H1 (cell line): Measurements from ENCODE around the gene TMEM271. TPM values are rescaled to one million over a fixed set of nuclear protein-coding genes. Genes with fewer than 3 reads are reported as not detected.

ENCODE experiments used
- CTCF ChIA-PET: fragments of 300-600 bp; sonication (Branson Sonifier 250); formaldehyde crosslinking; loops from one replicate; lab custom pipeline; 2021; ENCODE audit not compliant: partially characterized antibody; lab: Charles Lee
- POLR2A ChIA-PET: fragments of 300-600 bp; sonication (Branson Sonifier 250); formaldehyde crosslinking; loops from one replicate; lab custom pipeline; 2021; ENCODE audit warnings: inconsistent platforms; ENCODE audit not compliant: partially characterized antibody; lab: Charles Lee
- DNase-seq, 2 experiments: peaks; one replicate each; pipeline versions ENCODE4 v3.0.0 to v3.0.0-alpha.2; 2010 to 2022; ENCODE audit warnings: low spot score in 2 of 2, low read depth in 1 of 2, mixed read lengths in 1 of 2
- FAIRE-seq: peaks from 2 replicates; lab custom pipeline; 2011; peaks lifted over from hg19 to GRCh38; lab: Jason Lieb, UNC
- H2AFZ ChIP-seq: 2 replicates; pipeline ENCODE4 v1.8.1; 2012; ENCODE audit warnings: low read length, inconsistent platforms
- H2AK5ac ChIP-seq: 2 replicates; pipeline ENCODE4 v1.6.1; 2013; ENCODE audit warnings: low read depth, low read length
- H2BK120ac ChIP-seq: replicated peaks from 2 replicates; pipeline ENCODE3; 2013; ENCODE audit warnings: low read depth, low read length, inconsistent platforms
- H2BK12ac ChIP-seq: 2 replicates; pipeline ENCODE4 v1.6.1; 2013; ENCODE audit warnings: low read depth, low read length
- H2BK15ac ChIP-seq: 2 replicates; pipeline ENCODE4 v1.6.1; 2013; ENCODE audit warnings: low read length
- H2BK20ac ChIP-seq: 2 replicates; pipeline ENCODE4 v1.6.1; 2013; ENCODE audit warnings: low read length
- H2BK5ac ChIP-seq: 2 replicates; pipeline ENCODE4 v1.6.1; 2013; ENCODE audit warnings: low read depth, low read length
- H3K14ac ChIP-seq: 2 replicates; pipeline ENCODE4 v1.6.1; 2013; ENCODE audit warnings: inconsistent platforms; ENCODE audit not compliant: insufficient read length
- H3K18ac ChIP-seq: 2 replicates; pipeline ENCODE4 v1.6.1; 2013; ENCODE audit warnings: low read length; ENCODE audit errors: extremely low read depth
- H3K23ac ChIP-seq: 2 replicates; pipeline ENCODE4 v1.6.1; 2013; ENCODE audit warnings: inconsistent platforms; ENCODE audit not compliant: insufficient read length
- H3K23me2 ChIP-seq: 2 replicates; pipeline ENCODE4 v1.6.1; 2013; ENCODE audit warnings: low read depth, low read length
- H3K27ac ChIP-seq: 2 replicates; pipeline ENCODE4 v1.6.1; 2011; ENCODE audit warnings: low read depth, low read length, inconsistent platforms
- H3K27me3 ChIP-seq, 4 experiments: replicated peaks in 1 of 4; 1 replicate in 1 of 4; 2 replicates in 3 of 4; pipeline versions ENCODE4 v1.6.1 to v1.8.1; 2011 to 2013; ENCODE audit warnings: low read length in 3 of 4, mild to moderate bottlenecking in 3 of 4, inconsistent platforms in 2 of 4, mixed read lengths in 2 of 4, moderate library complexity in 1 of 4; ENCODE audit not compliant: control insufficient read depth in 3 of 4, insufficient read depth in 3 of 4; ENCODE audit errors: extremely low read depth in 1 of 4
- H3K36me3 ChIP-seq, 4 experiments: 2 replicates each; pipeline versions ENCODE4 v1.6.1 to v1.8.1; 2011 to 2013; ENCODE audit warnings: mild to moderate bottlenecking in 4 of 4, low read length in 3 of 4, moderate library complexity in 2 of 4, control low read depth in 1 of 4, inconsistent platforms in 1 of 4; ENCODE audit not compliant: insufficient read depth in 4 of 4, control insufficient read depth in 2 of 4
- H3K4ac ChIP-seq: replicated peaks from 2 replicates; pipeline ENCODE3; 2013; ENCODE audit warnings: low read length, low read depth, mixed read lengths, inconsistent platforms; ENCODE audit not compliant: insufficient read length
- H3K4me1 ChIP-seq, 4 experiments: replicated peaks in 1 of 4; 1 replicate in 1 of 4; 2 replicates in 3 of 4; pipeline versions ENCODE4 v1.6.1 to v1.8.1; 2011 to 2013; ENCODE audit warnings: low read length in 3 of 4, inconsistent platforms in 2 of 4, mixed read lengths in 1 of 4; ENCODE audit not compliant: insufficient read depth in 4 of 4, control insufficient read depth in 3 of 4
- H3K4me2 ChIP-seq, 2 experiments: 2 replicates each; pipeline versions ENCODE4 v1.6.1 to v1.8.1; 2011 to 2013; ENCODE audit warnings: low read depth in 2 of 2, low read length in 2 of 2, control low read depth in 1 of 2, inconsistent platforms in 1 of 2, mild to moderate bottlenecking in 1 of 2; ENCODE audit not compliant: insufficient read depth in 1 of 2
- H3K4me3 ChIP-seq, 4 experiments: fragments of 200-600, 300-600 bp in 1 of 4; sonication (generic), shearing (Covaris generic), sonication (Bioruptor Twin) in 1 of 4; 2 replicates each; pipeline versions ENCODE4 v1.5.1 to v1.8.1; 2011 to 2016; ENCODE audit warnings: low read length in 4 of 4, low read depth in 3 of 4, control low read depth in 2 of 4, inconsistent platforms in 2 of 4, mild to moderate bottlenecking in 2 of 4, mixed read lengths in 1 of 4, moderate library complexity in 1 of 4; ENCODE audit not compliant: insufficient read depth in 2 of 4; ENCODE audit errors: extremely low read depth in 1 of 4
- H3K56ac ChIP-seq: replicated peaks from 2 replicates; pipeline ENCODE3; 2013; ENCODE audit warnings: low read depth, mild to moderate bottlenecking, mixed read lengths, low read length, inconsistent platforms; ENCODE audit not compliant: insufficient read length
- H3K79me1 ChIP-seq: 2 replicates; pipeline ENCODE4 v1.6.1; 2013; ENCODE audit warnings: low read depth, low read length, control low read depth
- H3K79me2 ChIP-seq, 2 experiments: 2 replicates each; pipeline versions ENCODE4 v1.6.1 to v1.8.1; 2012 to 2013; ENCODE audit warnings: low read length in 2 of 2, mild to moderate bottlenecking in 2 of 2, inconsistent platforms in 1 of 2; ENCODE audit not compliant: insufficient read depth in 2 of 2, control insufficient read depth in 1 of 2
- H3K9ac ChIP-seq, 4 experiments: replicated peaks in 1 of 4; 1 replicate in 1 of 4; 2 replicates in 3 of 4; pipeline versions ENCODE4 v1.6.1 to v1.8.1; 2011 to 2013; ENCODE audit warnings: low read depth in 3 of 4, low read length in 3 of 4, control low read depth in 2 of 4, mild to moderate bottlenecking in 2 of 4, moderate library complexity in 2 of 4, inconsistent platforms in 1 of 4; ENCODE audit errors: extremely low read depth in 1 of 4
- H3K9me3 ChIP-seq, 2 experiments: 2 replicates each; pipeline versions ENCODE4 v1.6.1 to v1.8.1; 2012 to 2013; ENCODE audit warnings: mild to moderate bottlenecking in 2 of 2, moderate library complexity in 2 of 2, control low read depth in 1 of 2, inconsistent platforms in 1 of 2, low read depth in 1 of 2, low read length in 1 of 2, mixed read lengths in 1 of 2; ENCODE audit not compliant: insufficient read depth in 2 of 2
- H4K20me1 ChIP-seq, 2 experiments: replicated peaks in 1 of 2; 2 replicates each; pipeline versions ENCODE3 to v1.8.1; 2011 to 2013; ENCODE audit warnings: inconsistent platforms in 2 of 2, low read length in 2 of 2, mild to moderate bottlenecking in 1 of 2; ENCODE audit not compliant: insufficient read depth in 2 of 2, control insufficient read depth in 1 of 2
- H4K5ac ChIP-seq: 2 replicates; pipeline ENCODE4 v1.6.1; 2013; ENCODE audit warnings: low read length, low read depth, mixed read lengths, inconsistent platforms; ENCODE audit not compliant: insufficient read length
- H4K8ac ChIP-seq: 2 replicates; pipeline ENCODE4 v1.8.0; 2013; ENCODE audit warnings: mild to moderate bottlenecking, moderate library complexity, low read length, inconsistent platforms; ENCODE audit not compliant: insufficient read depth; ENCODE audit errors: extremely low read depth
- H4K91ac ChIP-seq: replicated peaks from 2 replicates; pipeline ENCODE3; 2013; ENCODE audit warnings: low read length, mixed read lengths, inconsistent platforms; ENCODE audit not compliant: insufficient read length
- NANOG ChIP-seq: IDR thresholded peaks from 2 replicates; pipeline ENCODE4 v1.6.1; 2011; ENCODE audit warnings: low read length, low read depth, mild to moderate bottlenecking, inconsistent platforms; ENCODE audit not compliant: insufficient read depth, poor library complexity, severe bottlenecking
- NRF1 ChIP-seq: IDR thresholded peaks from 2 replicates; pipeline ENCODE4 v1.6.1; 2011; ENCODE audit warnings: mild to moderate bottlenecking, low read depth, low read length, improper control_type of control experiment
- POLR2AphosphoS5 ChIP-seq: IDR thresholded peaks from 2 replicates; pipeline ENCODE4 v1.6.1; 2011; ENCODE audit warnings: low read depth, low read length
- RAD21 ChIP-seq, 2 experiments: IDR thresholded peaks in 1 of 2; conservative IDR thresholded peaks in 1 of 2; 2 replicates each; pipeline ENCODE4 v1.6.1; 2011; ENCODE audit warnings: low read depth in 2 of 2, low read length in 2 of 2, improper control_type of control experiment in 1 of 2, inconsistent platforms in 1 of 2, mild to moderate bottlenecking in 1 of 2, moderate library complexity in 1 of 2
- RBBP5 ChIP-seq: IDR thresholded peaks from 2 replicates; pipeline ENCODE4 v1.7.1; 2012; ENCODE audit warnings: low read depth, mild to moderate bottlenecking, inconsistent platforms, low read length, moderate library complexity, borderline replicate concordance
- RFX5 ChIP-seq: IDR thresholded peaks from 2 replicates; pipeline ENCODE4 v1.6.1; 2011; ENCODE audit warnings: low read depth, low read length, improper control_type of control experiment, borderline replicate concordance
- SAP30 ChIP-seq: fragments of 300-600 bp; sonication (generic); IDR thresholded peaks from 2 replicates; pipeline ENCODE4 v1.7.1; 2012; ENCODE audit warnings: low read length, moderate library complexity, mild to moderate bottlenecking, inconsistent platforms; ENCODE audit not compliant: insufficient read depth, insufficient replicate concordance
- ZNF274 ChIP-seq: IDR thresholded peaks from 2 replicates; pipeline ENCODE4 v1.7.0; 2012; ENCODE audit warnings: low read length, borderline replicate concordance; ENCODE audit errors: extremely low read depth
- WGBS, 2 experiments: shearing (Covaris generic) in 1 of 2; methylation state at CpG; one replicate each; pipeline versions ENCODE4 v1.1.6 to v1.1.7; 2013 to 2015; ENCODE audit warnings: low lambda C conversion rate in 2 of 2, mixed read lengths in 2 of 2, inconsistent platforms in 1 of 2, low coverage in 1 of 2, missing lambda C conversion rate in 1 of 2; ENCODE audit not compliant: insufficient replicate concordance in 2 of 2, insufficient coverage in 1 of 2, insufficient read length in 1 of 2; ENCODE audit errors: extremely low coverage in 1 of 2, missing lambda C conversion rate in 1 of 2; 5-methylcytosine and 5-hydroxymethylcytosine counted together
- polyA plus RNA-seq, 7 experiments: library from polyadenylated mRNA; depleted of rRNA in 3 of 7; stranded (reverse) in 5 of 7; unstranded in 2 of 7; fragments of >200 nt in 5 of 7; fragments of 200-250 nt in 2 of 7; gene quantifications; 1 replicate in 5 of 7; 2 replicates in 1 of 7; 4 replicates in 1 of 7; pipeline versions ENCODE4 v1.2.1 to v1.2.3, GENCODE V29; 2011 to 2013; ENCODE audit warnings: missing spikeins in 2 of 7, mixed read lengths in 2 of 7
- total RNA-seq: library from RNA; stranded (reverse); fragmentation: NEBNext Ultra II Directional; extraction: Animal tissue kit (Norgen Biotek cat#: 25700); gene quantifications from 2 replicates; pipeline ENCODE4 v1.2.1, GENCODE V29; 2021
- TF ChIP-seq, protein P1 (sequence below), 3 experiments: IDR thresholded peaks; 1 replicate in 2 of 3; 2 replicates in 1 of 3; pipeline versions ENCODE4 v1.5.1 to v1.6.1; 2011; ENCODE audit warnings: low read length in 3 of 3, mild to moderate bottlenecking in 3 of 3, inconsistent platforms in 2 of 3, low read depth in 1 of 3, moderate library complexity in 1 of 3; ENCODE audit not compliant: insufficient read depth in 1 of 3; ENCODE audit errors: control extremely low read depth in 1 of 3

The TMEM271 gene
- total and polyA plus RNA-seq, 2 of the 8 experiments (the other 6 are each of a cell fraction or from before 2014, with no cell fraction given) = 0.08 to 0.35 TPM

DNA sequence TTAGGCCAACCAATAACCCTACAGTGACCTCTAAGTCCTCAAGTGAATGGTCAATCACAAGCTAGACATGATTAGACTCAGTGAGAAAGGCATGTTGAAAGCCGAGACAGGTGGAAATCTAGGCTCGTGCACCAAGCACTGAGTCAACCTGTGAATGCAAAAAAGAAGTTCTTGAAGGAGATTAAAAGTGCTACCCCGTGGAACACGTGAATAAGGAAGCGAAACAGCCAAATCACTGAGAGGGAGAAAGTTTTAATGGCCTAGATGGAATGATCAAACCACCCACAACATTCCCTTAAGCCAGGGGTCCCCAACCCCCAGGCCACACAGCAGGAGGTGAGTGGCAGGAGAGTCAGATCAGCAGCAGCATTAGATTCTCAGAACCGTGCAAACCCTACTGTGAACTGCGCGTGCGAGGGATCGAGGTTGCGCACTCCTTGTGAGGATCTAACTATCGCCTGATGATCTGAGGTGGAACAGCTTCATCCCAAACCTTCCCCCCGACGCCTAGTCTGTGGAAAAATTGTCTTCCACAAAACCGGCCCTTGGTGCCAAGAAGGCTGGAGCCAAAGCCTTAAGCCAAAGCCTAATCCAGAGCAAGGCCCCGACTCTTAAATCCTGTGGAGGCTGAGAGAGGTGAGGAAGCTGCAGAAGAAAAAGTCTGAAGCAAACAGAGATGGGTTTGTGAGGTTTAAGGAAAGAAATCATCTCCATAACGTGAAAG, 29.8 kb upstream of the TMEM271 start:
- no peak overlapping the region for H3K4ac ChIP-seq
- H2AK5ac ChIP-seq = no peak overlapping the region
- no peaks in the 10 kb centered on the region for H3K36me3 ChIP-seq
- no peak overlapping the region for H2BK20ac ChIP-seq
- ChIA-PET POLR2A (no interaction called here), CTCF (interaction anchor here (1.0 to 1.7 kb wide), 5 partner anchors 10 to 95 kb away, joined by 3 to 4 read pairs (median 3); no protein-coding TSS in a partner anchor)
- FAIRE-seq (no peak), DNase-seq (no peak)
- H3K14ac ChIP-seq = no peak overlapping the region
- no peaks in the 10 kb centered on the region for H4K20me1 ChIP-seq
- no peak overlapping the region for H4K91ac ChIP-seq
- TF ChIP-seq, protein P1, sequence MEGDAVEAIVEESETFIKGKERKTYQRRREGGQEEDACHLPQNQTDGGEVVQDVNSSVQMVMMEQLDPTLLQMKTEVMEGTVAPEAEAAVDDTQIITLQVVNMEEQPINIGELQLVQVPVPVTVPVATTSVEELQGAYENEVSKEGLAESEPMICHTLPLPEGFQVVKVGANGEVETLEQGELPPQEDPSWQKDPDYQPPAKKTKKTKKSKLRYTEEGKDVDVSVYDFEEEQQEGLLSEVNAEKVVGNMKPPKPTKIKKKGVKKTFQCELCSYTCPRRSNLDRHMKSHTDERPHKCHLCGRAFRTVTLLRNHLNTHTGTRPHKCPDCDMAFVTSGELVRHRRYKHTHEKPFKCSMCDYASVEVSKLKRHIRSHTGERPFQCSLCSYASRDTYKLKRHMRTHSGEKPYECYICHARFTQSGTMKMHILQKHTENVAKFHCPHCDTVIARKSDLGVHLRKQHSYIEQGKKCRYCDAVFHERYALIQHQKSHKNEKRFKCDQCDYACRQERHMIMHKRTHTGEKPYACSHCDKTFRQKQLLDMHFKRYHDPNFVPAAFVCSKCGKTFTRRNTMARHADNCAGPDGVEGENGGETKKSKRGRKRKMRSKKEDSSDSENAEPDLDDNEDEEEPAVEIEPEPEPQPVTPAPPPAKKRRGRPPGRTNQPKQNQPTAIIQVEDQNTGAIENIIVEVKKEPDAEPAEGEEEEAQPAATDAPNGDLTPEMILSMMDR (IDR thresholded peaks at IDR 0.05; ENCODE audit: control extremely low read depth in 1 of 3, insufficient read depth in 1 of 3, low read depth in 1 of 3, low read length in 3 of 3) = no peak
- TF ChIP-seq NRF1 (no peak), RBBP5 (no peak), ZNF274 (no peak), POLR2AphosphoS5 (no peak), SAP30 (no peak), RAD21 (IDR thresholded peaks at IDR 0.05 in 1 of 2, conservative IDR thresholded peaks at IDR 0.05 in 1 of 2; ENCODE audit: low read depth in 2 of 2, low read length in 2 of 2) (no peak), RFX5 (no peak), NANOG (no peak)
- no peak overlapping the region for H2BK5ac ChIP-seq
- WGBS, 2 experiments = 90% methylated on average over 17 of the region's 17 CpGs; no CpG with 5 or more reads in 1 of the 2 experiments
- no peak overlapping the region for H3K4me2 ChIP-seq
- H3K9ac ChIP-seq = no peak overlapping the region
- H2BK120ac ChIP-seq = no peak overlapping the region
- H3K79me1 ChIP-seq = peaks cover 6% of the 10 kb centered on the region
- H3K79me2 ChIP-seq = no peaks in the 10 kb centered on the region
- H4K5ac ChIP-seq = no peak overlapping the region
- H3K27me3 ChIP-seq = peaks cover 0 to 3% (median 2%) of the 10 kb centered on the region in 4 experiments; a peak in 3 of 7 replicates
- no peak overlapping the region for H3K56ac ChIP-seq
- H3K4me3 ChIP-seq = no peak overlapping the region
- no peak overlapping the region for H3K18ac ChIP-seq
- H3K9me3 ChIP-seq = peaks cover 0 to 4% of the 10 kb centered on the region in 2 experiments; a peak in 1 of 4 replicates
- H3K23ac ChIP-seq = no peak overlapping the region
- H3K4me1 ChIP-seq = no peaks in the 10 kb centered on the region
- H4K8ac ChIP-seq = no peak overlapping the region
- H2BK12ac ChIP-seq = no peak overlapping the region
- H2BK15ac ChIP-seq = no peak overlapping the region
- no peaks in the 10 kb centered on the region for H3K23me2 ChIP-seq
- H3K27ac ChIP-seq = no peak overlapping the region
- no peak overlapping the region for H2AFZ ChIP-seq
